HFFc6 (cell line): ENCODE measurements around the gene NXPH4. TPM values are rescaled to one million over a fixed set of nuclear protein-coding genes. Genes with fewer than 3 reads are reported as not detected.

Source experiments
- DNase-seq: peaks from one replicate; pipeline ENCODE4 v3.0.0-alpha.2; 2018
- H3K27ac Mint-ChIP-seq: 2 replicates; pipeline ENCODE4 v1.8.0; 2020; ENCODE audit warnings: mild to moderate bottlenecking, mixed read lengths
- H3K27me3 Mint-ChIP-seq: 2 replicates; pipeline ENCODE4 v1.8.0; 2021; ENCODE audit warnings: mild to moderate bottlenecking, moderate library complexity, mixed read lengths; ENCODE audit not compliant: insufficient read depth
- H3K36me3 Mint-ChIP-seq: 2 replicates; pipeline ENCODE4 v1.8.0; 2021; ENCODE audit warnings: low read depth, mixed read lengths
- H3K4me1 Mint-ChIP-seq: 2 replicates; pipeline ENCODE4 v1.8.0; 2020; ENCODE audit warnings: low read depth, mixed read lengths
- H3K4me3 Mint-ChIP-seq: 2 replicates; pipeline ENCODE4 v1.8.0; 2020; ENCODE audit warnings: mild to moderate bottlenecking, moderate library complexity, mixed read lengths
- H3K9me3 Mint-ChIP-seq: 2 replicates; pipeline ENCODE4 v1.8.0; 2020; ENCODE audit warnings: mild to moderate bottlenecking, mixed read lengths
- total RNA-seq, 6 experiments: library from RNA; stranded (reverse); fragmentation: NEBNext Ultra II Directional; extraction: Animal tissue kit (Norgen Biotek cat#: 25700); gene quantifications; 2 replicates in 1 of 6; 3 replicates in 5 of 6; pipeline ENCODE4 v1.2.3, GENCODE V29; 2021
- TF ChIP-seq, protein P1 (sequence below): fragments of 200-600 bp; sonication (generic); IDR thresholded peaks from 2 replicates; pipeline ENCODE4 v1.5.0; 2021; ENCODE audit warnings: antibody characterized with exemption, mild to moderate bottlenecking

The NXPH4 gene
- total RNA-seq, 6 experiments from 2014 or later: 2.9 to 8.2 (median 3.9) TPM

DNA sequence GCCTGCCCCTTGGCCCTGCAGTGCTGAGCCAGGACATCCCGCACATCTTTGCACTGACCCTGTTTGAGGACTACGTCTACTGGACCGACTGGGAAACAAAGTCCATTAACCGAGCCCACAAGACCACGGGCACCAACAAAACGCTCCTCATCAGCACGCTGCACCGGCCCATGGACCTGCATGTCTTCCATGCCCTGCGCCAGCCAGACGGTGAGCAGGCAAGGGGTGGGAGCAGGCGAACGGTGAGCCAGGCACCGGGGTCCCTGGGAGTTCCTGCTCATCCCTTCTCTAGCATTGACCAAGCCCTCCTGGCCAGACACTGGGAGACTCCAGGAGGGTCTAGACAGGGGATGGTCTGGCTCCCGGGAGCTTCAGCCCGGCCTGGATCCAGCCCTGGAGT is 17.4 kb upstream of the NXPH4 start:
- DNase-seq: no peak
- TF ChIP-seq, protein P1, sequence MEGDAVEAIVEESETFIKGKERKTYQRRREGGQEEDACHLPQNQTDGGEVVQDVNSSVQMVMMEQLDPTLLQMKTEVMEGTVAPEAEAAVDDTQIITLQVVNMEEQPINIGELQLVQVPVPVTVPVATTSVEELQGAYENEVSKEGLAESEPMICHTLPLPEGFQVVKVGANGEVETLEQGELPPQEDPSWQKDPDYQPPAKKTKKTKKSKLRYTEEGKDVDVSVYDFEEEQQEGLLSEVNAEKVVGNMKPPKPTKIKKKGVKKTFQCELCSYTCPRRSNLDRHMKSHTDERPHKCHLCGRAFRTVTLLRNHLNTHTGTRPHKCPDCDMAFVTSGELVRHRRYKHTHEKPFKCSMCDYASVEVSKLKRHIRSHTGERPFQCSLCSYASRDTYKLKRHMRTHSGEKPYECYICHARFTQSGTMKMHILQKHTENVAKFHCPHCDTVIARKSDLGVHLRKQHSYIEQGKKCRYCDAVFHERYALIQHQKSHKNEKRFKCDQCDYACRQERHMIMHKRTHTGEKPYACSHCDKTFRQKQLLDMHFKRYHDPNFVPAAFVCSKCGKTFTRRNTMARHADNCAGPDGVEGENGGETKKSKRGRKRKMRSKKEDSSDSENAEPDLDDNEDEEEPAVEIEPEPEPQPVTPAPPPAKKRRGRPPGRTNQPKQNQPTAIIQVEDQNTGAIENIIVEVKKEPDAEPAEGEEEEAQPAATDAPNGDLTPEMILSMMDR: no peak
- peaks cover 18% of the 10 kb centered on the region for H3K36me3 Mint-ChIP-seq
- H3K4me1 Mint-ChIP-seq: no peaks in the 10 kb centered on the region
- no peaks in the 10 kb centered on the region for H3K9me3 Mint-ChIP-seq
- H3K27ac Mint-ChIP-seq: no peak overlapping the region
- H3K4me3 Mint-ChIP-seq: no peak overlapping the region
- H3K27me3 Mint-ChIP-seq: peaks cover 17% of the 10 kb centered on the region

DNA sequence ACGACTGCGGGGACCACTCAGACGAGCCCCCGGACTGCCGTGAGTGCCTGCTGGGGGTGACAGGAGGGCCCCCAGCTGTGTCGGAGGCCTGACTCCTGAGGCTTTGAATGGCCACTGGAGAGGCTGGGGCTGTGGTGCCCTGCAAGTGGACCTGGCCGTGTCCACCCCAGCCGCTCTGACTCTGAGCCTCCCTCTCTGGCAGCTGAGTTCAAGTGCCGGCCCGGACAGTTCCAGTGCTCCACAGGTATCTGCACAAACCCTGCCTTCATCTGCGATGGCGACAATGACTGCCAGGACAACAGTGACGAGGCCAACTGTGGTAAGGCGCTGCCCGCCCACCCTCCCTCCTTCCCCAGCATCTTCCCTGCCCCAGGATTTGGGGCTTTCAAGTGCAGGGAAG is 16.1 kb upstream of the NXPH4 start:
- Mint-ChIP-seq H3K27me3 (peaks cover 11% of the 10 kb centered on the region), H3K4me3 (no peak overlapping the region), H3K27ac (no peak overlapping the region), H3K36me3 (peaks cover 18% of the 10 kb centered on the region), H3K9me3 (no peaks in the 10 kb centered on the region), H3K4me1 (no peaks in the 10 kb centered on the region)
- TF ChIP-seq, protein P1: no peak
- no peak for DNase-seq

DNA sequence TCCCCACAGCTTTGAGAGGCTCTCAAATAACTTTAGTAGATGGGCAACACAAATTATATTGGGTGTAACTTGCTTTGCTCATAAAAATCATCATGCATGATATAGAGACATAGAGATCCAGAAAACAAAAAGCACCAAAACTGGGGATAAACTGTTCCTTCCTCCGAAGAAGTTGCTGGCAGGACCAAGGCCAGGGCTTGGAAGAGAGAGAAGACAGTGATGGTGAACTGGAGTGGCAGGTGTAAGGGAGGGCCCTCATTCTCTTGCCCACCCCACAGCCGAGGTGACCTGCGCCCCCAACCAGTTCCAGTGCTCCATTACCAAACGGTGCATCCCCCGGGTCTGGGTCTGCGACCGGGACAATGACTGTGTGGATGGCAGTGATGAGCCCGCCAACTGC is 15.4 kb upstream of the NXPH4 start:
- Mint-ChIP-seq H3K27me3 (peaks cover 10% of the 10 kb centered on the region), H3K36me3 (peaks cover 21% of the 10 kb centered on the region), H3K4me3 (no peak overlapping the region), H3K4me1 (no peaks in the 10 kb centered on the region), H3K9me3 (no peaks in the 10 kb centered on the region), H3K27ac (no peak overlapping the region)
- DNase-seq: no peak
- TF ChIP-seq, protein P1: no peak

DNA sequence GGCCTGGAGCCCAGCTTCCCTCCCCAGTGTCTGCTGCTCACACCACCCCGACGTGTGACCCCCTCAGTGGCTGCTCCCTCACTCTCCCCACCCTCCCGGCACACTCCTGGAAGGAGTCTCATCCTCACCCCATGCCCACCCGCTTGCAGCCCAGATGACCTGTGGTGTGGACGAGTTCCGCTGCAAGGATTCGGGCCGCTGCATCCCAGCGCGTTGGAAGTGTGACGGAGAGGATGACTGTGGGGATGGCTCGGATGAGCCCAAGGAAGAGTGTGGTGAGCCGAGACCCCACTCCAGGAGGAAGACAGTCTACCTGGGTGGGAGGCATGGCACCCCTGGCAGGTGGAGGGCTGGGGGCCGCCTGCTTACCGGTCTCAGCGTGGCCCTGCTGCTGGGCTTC is 15.0 kb upstream of the NXPH4 start:
- Mint-ChIP-seq H3K27me3 (peaks cover 8% of the 10 kb centered on the region), H3K36me3 (peaks cover 17% of the 10 kb centered on the region), H3K4me1 (no peaks in the 10 kb centered on the region), H3K4me3 (no peak overlapping the region), H3K9me3 (no peaks in the 10 kb centered on the region), H3K27ac (no peak overlapping the region)
- TF ChIP-seq, protein P1: no peak
- no peak for DNase-seq

DNA sequence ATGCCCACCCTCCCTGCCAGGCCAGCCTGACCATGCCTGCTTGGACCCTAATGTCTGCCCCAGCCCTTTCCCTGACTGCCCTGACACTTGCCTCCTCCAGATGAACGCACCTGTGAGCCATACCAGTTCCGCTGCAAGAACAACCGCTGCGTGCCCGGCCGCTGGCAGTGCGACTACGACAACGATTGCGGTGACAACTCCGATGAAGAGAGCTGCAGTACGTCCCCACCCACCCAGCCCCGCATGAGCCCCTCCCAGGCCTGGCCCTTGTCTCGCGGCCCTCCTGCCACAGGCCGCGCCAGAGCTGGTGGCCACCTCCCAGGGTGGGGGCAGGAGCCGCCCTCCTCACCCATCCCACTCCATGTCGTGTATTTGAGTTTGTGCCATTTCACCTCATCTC is 14.3 kb upstream of the NXPH4 start:
- Mint-ChIP-seq H3K27ac (no peak overlapping the region), H3K27me3 (peaks cover 11% of the 10 kb centered on the region), H3K9me3 (no peaks in the 10 kb centered on the region), H3K4me3 (no peak overlapping the region), H3K36me3 (peaks cover 15% of the 10 kb centered on the region), H3K4me1 (no peaks in the 10 kb centered on the region)
- no peak for DNase-seq
- TF ChIP-seq, protein P1: no peak

DNA sequence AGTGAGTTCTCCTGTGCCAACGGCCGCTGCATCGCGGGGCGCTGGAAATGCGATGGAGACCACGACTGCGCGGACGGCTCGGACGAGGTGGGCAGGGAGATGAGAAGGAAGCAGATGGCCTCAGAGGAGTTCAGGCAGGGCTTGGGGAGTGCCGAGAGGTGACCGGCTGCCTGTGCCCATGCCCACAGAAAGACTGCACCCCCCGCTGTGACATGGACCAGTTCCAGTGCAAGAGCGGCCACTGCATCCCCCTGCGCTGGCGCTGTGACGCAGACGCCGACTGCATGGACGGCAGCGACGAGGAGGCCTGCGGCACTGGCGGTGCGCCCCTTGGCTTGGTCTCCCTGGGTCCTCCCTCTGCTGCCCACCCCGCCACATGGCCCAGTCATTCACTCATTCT is 13.4 kb upstream of the NXPH4 start:
- Mint-ChIP-seq H3K4me3 (no peak overlapping the region), H3K27me3 (peaks cover 14% of the 10 kb centered on the region), H3K27ac (no peak overlapping the region), H3K4me1 (no peaks in the 10 kb centered on the region), H3K9me3 (no peaks in the 10 kb centered on the region), H3K36me3 (peaks cover 9% of the 10 kb centered on the region; the same call in 1 of the 2 replicates)
- DNase-seq: no peak
- TF ChIP-seq, protein P1: no peak
